HG03039 (cell line): Measurements from ENCODE around the gene ZSWIM3.
A peak's percentile ranks its signal among the peaks of the same experiment; 100 is the strongest.

ENCODE experiments used
- ATAC-seq: cut with Tn5 transposase; IDR thresholded peaks from one replicate; pipeline ENCODE4 v1.9.1; 2021; ENCODE audit warnings: mild to moderate bottlenecking, moderate library complexity; ENCODE audit not compliant: unreplicated experiment

Gene ZSWIM3

DNA sequence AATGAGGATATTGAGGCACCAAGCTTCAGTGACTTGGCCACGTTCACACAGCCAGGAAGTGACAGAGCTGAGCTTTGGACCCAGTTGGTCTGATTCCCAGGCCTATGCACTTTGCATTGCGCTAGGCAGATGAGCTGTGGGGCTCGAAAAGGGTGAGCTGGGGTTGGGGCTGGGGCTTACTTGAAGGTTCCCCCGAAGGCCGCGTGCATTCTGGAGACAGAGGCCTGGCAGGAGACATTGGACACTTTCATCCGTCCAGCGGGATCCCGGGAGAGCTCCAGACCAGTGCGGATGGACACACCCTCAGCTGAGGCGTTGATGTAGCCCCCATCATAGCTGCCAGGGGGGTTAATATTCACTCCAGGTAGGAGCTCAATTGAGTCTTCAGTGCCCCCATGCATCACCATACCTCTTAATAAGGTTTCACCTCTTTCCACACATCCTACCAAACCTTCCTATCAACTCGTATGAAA is 52.0 kb downstream of the ZSWIM3 start:
- ATAC-seq = no peak

DNA sequence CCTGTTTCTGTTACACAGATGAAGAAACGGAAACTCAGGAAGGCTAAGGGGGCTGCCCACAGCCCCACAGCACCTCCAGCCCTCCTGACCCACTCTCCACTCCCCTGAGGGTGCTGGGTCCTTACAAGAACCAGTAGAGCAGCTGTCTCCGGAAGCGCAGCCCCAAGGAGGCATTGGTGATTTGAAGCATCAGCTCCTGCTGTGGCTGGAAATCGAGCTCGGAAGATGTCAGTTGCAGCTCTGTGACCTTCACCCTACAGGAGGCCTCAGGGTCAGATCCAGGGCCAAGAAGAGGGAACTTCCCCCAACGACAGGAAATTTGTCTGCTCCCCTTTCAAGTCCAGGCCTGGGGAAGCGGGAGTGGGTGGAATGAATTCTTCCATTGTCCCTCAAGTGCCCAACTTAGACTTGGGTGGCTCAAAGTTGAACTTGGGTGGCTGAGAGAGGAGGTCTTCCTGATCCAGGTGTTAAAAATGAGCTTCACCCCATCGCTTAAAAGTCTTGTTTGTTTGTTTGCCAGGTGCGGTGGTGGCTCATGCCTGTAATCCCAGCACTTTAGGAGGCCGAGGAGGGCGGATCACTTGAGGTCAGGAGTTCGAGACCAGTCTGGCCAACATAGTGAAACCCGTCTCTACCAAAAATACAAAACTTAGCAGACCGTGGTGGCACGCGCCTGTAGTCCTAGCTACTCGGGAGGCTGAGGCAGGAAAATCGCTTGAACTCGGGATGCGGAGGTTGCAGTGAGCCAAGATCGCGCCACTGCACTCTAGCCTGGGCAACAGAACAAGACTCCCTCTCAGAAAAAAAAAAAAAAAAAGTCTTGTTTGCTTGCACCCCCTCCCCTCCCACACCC is 52.6 kb downstream of the ZSWIM3 start:
- no peak for ATAC-seq

DNA sequence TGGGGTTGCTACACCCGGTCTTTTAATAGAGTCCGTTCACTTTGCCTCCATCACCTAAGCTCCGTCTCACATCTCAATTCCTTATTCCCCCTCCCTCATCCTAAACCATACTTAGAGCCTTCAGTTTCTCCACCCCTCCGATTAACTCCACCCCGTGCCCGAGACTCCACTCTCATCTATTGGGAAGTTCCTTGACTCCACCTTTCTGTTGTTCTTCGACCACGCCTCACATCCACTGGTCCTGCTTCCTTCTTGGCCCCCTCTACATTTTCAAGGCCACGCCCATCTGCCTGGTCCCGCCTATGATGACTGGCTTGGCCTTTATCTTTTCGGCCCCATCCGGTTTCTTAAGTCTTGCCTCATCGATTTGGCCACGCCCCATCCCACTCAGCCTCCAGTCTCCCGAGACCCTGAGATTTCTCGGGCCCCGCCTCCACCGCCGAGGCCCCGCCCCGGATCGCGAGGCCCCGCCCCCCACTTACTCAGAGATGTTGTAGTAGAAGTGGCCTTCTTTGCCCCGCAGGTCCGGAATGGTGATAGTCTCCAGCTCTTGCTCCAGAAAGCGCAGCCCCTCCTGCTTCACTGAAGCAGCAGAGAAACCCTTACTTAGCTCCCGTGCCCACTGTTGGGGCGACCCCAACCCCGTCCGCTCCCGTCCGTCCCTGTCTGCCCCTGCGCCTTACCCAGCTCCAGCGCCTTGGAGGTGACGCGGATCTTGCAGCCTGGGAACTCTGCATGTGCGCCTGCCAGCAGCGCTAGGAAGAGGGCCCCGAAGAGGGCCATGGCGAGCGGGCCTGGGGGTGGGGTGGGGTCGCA is 53.5 kb downstream of the ZSWIM3 start:
- ATAC-seq = peak; percentile 87

- no peak for ATAC-seq
Measured at GRCh38 chr20:45911486-45912343, 54.3 kb downstream of the ZSWIM3 start, which contains the start of gene PLTP. Gene PLTP (minus strand): TSS chr20:45912155. CDS start chr20:45911452, 703 bp downstream.

- no peak for ATAC-seq
Measured at GRCh38 chr20:45912344-45912682, 54.9 kb downstream of the ZSWIM3 start.

GRCh38 chr20:45913116-45913515 is 55.7 kb downstream of the ZSWIM3 start:
- no peak for ATAC-seq

GRCh38 chr20:45917790-45918141 is 60.4 kb downstream of the ZSWIM3 start:
- ATAC-seq = no peak

- no peak for ATAC-seq
Measured at GRCh38 chr20:45918182-45918737, 60.8 kb downstream of the ZSWIM3 start.

GRCh38 chr20:45918779-45919537 is 61.5 kb downstream of the ZSWIM3 start:
- no peak for ATAC-seq

DNA sequence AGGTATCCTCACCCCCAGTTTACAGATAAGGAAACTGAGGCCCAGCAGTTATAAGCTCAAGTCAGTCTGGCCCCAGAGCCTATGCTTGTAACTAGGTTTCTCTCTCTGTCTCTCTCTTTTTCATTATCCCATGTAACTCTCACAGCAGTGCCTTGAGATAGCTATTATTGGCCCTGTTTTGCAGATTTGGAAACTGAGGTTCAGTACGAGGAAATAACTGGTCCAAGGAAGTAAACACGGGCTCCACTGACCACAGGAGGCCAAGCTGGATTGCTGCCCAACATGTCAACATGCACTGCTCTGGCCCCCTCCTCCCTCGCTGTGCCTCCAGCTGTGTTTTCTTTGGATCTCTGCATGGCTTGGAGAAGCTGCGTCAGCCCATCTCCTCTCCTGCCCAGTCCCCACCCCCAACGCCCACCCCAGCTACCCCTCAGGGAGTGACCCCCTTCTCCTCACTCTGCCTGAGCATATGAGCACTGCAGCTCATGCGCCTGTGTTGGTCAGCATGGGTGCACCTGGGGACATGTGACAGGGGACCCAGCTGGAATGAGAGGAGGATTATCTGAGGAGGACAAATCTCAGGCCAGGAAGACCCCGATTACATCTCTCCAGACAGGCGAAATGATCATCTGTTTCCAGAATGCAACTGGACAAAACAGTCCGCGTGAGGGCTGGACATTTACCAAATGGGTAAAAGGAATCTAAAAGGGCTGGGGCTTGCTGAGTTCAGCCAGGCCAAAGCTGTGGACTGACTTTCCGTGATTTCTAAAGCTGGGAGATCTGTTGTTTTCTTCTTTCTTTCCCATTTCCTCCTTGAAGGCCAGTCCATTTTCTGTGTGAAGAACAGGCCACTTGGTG is 62.4 kb downstream of the ZSWIM3 start:
- ATAC-seq = no peak

GRCh38 chr20:45920462-45921336 is 63.3 kb downstream of the ZSWIM3 start:
- ATAC-seq = no peak

- no peak for ATAC-seq
Measured at GRCh38 chr20:45921337-45922189, 64.1 kb downstream of the ZSWIM3 start.

DNA sequence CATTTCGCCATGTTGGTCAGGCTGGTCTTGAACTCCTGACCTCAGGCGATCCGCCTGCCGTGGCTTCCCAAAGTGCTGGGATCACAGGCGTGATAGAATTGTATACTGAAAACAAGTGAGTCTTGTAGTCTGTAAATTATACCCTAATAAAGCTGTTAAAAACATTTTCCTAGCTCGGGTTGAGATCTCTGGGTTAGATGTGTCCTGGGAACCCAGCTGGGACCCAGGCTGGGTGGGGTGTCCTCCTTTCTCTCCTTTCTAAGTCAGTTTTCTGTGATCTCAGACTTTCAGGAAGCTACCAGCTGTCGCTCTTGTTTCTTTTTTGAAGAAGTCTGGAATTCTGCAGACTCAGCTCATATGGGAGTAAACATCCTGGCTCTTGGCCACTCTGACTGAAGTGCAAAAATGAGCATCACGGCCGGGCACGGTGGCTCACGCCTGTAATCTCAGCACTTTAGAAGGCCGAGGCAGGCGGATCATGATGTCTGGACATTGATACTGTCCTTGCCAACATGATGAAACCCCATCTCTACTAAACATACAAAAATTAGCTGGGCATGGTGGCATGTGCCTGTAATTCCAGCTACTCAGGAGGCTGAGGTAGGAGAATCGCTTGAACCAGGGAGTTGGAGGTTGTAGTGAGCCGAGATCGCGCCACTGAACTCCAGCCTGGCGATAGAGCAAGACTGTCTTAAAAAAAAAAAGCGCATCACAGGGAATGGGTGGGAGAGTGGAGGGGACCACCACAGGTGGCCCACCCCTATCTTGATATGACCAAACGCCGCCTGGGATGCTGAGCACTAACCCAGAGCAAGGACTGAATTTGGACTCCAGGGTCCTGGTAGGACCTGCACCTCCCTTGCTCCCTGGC is 67.2 kb downstream of the ZSWIM3 start:
- no peak for ATAC-seq

GRCh38 chr20:45925821-45926506 is 68.5 kb downstream of the ZSWIM3 start:
- no peak for ATAC-seq

DNA sequence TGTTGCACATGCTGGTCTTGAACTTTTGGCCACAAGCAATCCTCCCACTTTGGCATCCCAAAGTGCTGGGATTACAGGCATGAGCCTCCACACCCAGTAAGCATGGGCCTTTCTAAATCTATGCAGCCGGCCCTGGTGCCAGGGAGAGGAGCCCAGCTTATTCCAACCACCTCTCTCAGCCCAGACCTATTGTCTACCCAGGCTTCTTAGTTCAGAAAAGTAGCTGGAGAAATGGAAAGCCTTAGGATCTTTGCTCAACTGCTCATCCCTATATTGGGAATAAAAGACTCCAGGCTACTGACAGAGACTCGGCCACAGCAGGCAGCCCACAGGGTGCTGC is 69.3 kb downstream of the ZSWIM3 start:
- ATAC-seq = no peak
